A673 (cell line): ENCODE measurements around the gene ASH1L.

ENCODE experiments used
- CTCF ChIP-seq: fragments of 300-800, 200-600 bp; sonication (generic); conservative IDR thresholded peaks from 2 replicates; pipeline ENCODE4 v1.5.1; 2017; ENCODE audit warnings: low read depth, mild to moderate bottlenecking, antibody characterized with exemption, low read length, moderate library complexity, mixed read lengths
- EZH2 ChIP-seq: fragments of 200-600 bp; sonication (generic); IDR thresholded peaks from 2 replicates; pipeline ENCODE4 v1.6.1; 2017; ENCODE audit warnings: borderline replicate concordance, low read depth, mild to moderate bottlenecking, mixed read lengths, antibody characterized with exemption, low read length; ENCODE audit not compliant: poor library complexity, severe bottlenecking

GRCh38 chr1:155455588-155456195 is 106.9 kb downstream of the ASH1L start:
- no peak for TF ChIP-seq CTCF
- TF ChIP-seq EZH2, result no peak
